Measurements from ENCODE around the gene HOXB3. TPM values are rescaled to one million over a fixed set of nuclear protein-coding genes. Genes with fewer than 3 reads are reported as not detected.
A peak's percentile ranks its signal among the peaks of the same experiment; 100 is the strongest.

HOXB3 gene
- total RNA-seq, 4 donors from 2014 or later: 10.8 to 34.9 (median 28.7) TPM

DNA sequence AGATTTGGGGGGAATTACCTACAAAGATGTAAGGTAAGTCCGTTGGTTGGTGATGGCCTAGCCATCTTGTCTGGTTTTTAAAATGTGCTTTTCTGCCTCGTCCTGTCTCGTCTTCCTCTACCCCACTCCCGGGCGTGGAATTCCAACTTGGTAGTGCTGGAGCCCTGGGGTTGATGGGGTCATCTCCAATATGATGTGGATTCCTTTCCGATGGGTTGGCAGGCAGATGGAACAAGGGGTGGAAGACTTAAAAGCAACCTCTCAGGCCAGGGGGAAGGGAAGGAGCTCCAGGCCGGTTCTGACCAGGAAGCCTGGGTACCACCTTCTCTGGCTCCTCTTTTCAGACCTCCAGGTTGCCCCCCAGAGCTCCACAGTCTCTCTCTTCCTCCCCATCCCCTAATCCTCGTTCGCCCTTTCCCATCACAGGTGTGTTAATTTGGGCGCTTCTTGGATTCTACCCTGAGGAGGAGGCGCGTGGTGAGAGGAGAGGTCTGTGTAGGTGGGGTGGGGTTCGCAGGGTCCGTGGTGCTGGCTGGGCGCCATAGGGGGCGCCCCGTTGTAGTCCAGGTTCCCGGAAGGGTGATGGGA lies 40.0 kb downstream of the HOXB3 start:
- no peaks in the 10 kb centered on the region for H3K27me3 ChIP-seq
- H3K27ac ChIP-seq (replicated peaks in 1 of 4): peak overlapping the region; percentile 91 to 97 (median 96)

DNA sequence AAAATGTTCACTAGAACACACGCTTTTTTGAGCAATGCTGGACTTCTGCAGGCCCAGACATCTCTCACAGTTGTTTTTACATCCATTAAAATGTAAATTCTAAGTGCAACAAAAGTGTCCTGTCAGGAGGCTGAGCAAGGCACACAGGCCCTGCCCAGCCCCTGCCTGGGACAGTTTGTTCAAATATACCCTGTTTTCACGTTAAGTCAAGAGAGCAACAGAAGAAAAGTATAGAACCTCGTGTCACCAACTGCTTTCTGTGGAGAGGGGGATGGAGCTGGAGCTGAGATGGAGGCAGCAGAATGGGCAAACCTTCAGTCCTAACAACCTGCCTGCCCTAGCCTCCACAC lies 40.8 kb downstream of the HOXB3 start:
- no peaks in the 10 kb centered on the region for H3K9me3 ChIP-seq
- no peak overlapping the region for H3K4me3 ChIP-seq
- H3K36me3 ChIP-seq: peaks cover 4 to 26% (median 23%) of the 10 kb centered on the region in 4 donors
- 39% methylated on average over 3 of the region's 3 CpGs for WGBS
- H3K27me3 ChIP-seq: no peaks in the 10 kb centered on the region
- TF ChIP-seq POLR2AphosphoS5 (IDR thresholded peaks at IDR 0.05) (peak in 1 of 2 donors; percentile 30), POLR2A (IDR thresholded peaks at IDR 0.05; ENCODE audit: low read depth) (no peak)
- TF ChIP-seq, protein P1, sequence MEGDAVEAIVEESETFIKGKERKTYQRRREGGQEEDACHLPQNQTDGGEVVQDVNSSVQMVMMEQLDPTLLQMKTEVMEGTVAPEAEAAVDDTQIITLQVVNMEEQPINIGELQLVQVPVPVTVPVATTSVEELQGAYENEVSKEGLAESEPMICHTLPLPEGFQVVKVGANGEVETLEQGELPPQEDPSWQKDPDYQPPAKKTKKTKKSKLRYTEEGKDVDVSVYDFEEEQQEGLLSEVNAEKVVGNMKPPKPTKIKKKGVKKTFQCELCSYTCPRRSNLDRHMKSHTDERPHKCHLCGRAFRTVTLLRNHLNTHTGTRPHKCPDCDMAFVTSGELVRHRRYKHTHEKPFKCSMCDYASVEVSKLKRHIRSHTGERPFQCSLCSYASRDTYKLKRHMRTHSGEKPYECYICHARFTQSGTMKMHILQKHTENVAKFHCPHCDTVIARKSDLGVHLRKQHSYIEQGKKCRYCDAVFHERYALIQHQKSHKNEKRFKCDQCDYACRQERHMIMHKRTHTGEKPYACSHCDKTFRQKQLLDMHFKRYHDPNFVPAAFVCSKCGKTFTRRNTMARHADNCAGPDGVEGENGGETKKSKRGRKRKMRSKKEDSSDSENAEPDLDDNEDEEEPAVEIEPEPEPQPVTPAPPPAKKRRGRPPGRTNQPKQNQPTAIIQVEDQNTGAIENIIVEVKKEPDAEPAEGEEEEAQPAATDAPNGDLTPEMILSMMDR (IDR thresholded peaks at IDR 0.05): no peak
- no peak for DNase-seq (ENCODE audit: extremely low spot score)
- peaks cover 36 to 97% (median 96%) of the 10 kb centered on the region in 4 donors for H3K4me1 ChIP-seq
- intact Hi-C loops (cut with DNase I): no loop called here
- H3K27ac ChIP-seq (replicated peaks in 1 of 4): peak overlapping the region; percentile 91 to 97 (median 96)

More for the DNA sequence above, 40.0 kb downstream of the HOXB3 start:
- Histone ChIP-seq H3K36me3 (peaks cover 4 to 29% (median 23%) of the 10 kb centered on the region in 4 donors), H3K9me3 (no peaks in the 10 kb centered on the region), H3K4me3 (peak overlapping the region; percentile 36 to 57 (median 40)), H3K4me1 (peaks cover 38 to 100% (median 100%) of the 10 kb centered on the region in 4 donors)
- TF ChIP-seq, protein P1 (IDR thresholded peaks at IDR 0.05): no peak
- TF ChIP-seq POLR2AphosphoS5 (IDR thresholded peaks at IDR 0.05) (no peak), POLR2A (IDR thresholded peaks at IDR 0.05; ENCODE audit: low read depth) (no peak), EP300 (IDR thresholded peaks at IDR 0.05) (no peak)
- 67% methylated on average over 18 of the region's 18 CpGs for WGBS
- intact Hi-C loops (cut with DNase I): no loop called here
- no peak for DNase-seq (ENCODE audit: extremely low spot score)

DNA sequence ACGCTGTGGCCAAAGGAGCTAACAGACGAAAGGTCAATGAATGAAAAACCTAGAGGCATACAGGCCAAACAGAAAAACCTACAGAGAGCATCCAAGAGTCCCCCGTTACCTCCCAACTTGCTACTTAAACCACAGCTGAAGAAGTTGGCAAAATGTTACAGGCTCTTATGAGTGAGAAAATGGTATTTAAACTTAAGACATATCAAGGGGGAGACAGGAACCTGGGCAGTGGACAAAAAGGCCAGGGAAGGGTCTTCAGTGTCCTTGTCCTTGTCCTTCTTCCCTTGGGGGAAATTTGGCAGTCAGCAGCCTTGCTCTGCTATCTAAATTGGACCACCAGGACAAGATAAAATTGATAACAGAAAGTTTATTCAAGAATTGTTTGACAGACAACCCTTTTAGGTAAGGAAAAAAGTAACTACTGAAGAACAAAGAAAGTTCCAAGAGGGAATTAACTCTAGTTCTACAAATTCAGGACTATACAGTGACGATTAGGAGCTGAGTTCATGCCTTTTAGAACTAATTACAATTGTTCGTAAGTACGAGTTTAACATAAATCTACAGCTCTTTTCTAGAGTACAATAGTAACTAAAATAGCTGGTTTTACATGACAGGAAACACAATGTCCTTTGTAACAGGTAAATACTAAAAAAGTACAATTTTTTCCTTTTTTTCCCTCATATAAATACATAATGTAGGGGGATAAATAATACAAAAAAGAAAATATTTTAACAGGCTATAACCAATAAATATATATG lies 41.3 kb downstream of the HOXB3 start:
- Histone ChIP-seq H3K9me3 (no peaks in the 10 kb centered on the region), H3K27ac (replicated peaks in 1 of 4) (peak overlapping the region; percentile 91 to 97 (median 96)), H3K4me3 (peak overlapping the region; percentile 30 to 43 (median 40)), H3K4me1 (peaks cover 34 to 91% (median 91%) of the 10 kb centered on the region in 4 donors), H3K36me3 (peaks cover 4 to 26% (median 22%) of the 10 kb centered on the region in 4 donors), H3K27me3 (no peaks in the 10 kb centered on the region)
- no peak for TF ChIP-seq EP300 (IDR thresholded peaks at IDR 0.05)
- TF ChIP-seq POLR2A (IDR thresholded peaks at IDR 0.05; ENCODE audit: low read depth): no peak
- TF ChIP-seq, protein P1 (IDR thresholded peaks at IDR 0.05): no peak
- TF ChIP-seq POLR2AphosphoS5 (IDR thresholded peaks at IDR 0.05): no peak
- DNase-seq (ENCODE audit: extremely low spot score): no peak
- intact Hi-C loops (cut with DNase I): no loop called here
- 30% methylated on average over 6 of the region's 6 CpGs for WGBS

DNA sequence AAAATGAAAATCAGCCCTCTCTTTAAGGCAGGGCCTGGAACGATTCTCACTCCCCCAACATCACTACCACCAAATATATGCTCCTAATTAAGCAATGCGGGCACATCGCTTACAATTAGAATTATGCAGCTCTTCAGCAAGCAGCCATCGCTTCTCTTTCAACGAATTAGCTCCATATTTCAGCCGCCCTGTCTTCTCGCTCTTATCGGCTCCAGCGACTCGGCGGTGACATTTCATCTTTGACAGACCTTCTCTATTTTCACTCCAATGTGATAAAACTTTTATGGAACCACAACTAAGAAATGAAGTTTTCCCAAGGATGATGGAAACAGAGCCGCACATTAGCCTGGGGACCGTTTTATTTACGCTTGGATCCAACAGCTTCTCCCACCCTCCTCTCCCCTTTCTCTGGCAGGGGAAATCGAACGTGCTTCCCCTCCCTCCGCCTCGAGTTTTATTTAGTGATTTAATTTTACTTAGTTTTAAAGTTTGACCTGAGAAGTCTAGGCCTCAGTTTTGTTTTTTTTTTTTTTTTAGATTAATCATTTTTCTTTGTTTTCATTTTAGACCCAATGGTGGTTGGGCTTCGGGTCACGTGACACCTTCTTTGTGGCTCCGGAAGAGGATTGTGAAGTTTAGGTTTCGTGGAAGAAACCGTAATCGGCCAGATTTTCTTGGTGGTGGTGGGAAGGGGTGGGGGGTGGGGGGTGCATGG lies 42.1 kb downstream of the HOXB3 start:
- TF ChIP-seq EP300 (IDR thresholded peaks at IDR 0.05) (no peak), POLR2A (IDR thresholded peaks at IDR 0.05; ENCODE audit: low read depth) (no peak), POLR2AphosphoS5 (IDR thresholded peaks at IDR 0.05) (no peak)
- TF ChIP-seq, protein P1 (IDR thresholded peaks at IDR 0.05): no peak
- peaks cover 37 to 84% (median 84%) of the 10 kb centered on the region in 4 donors for H3K4me1 ChIP-seq

More for the DNA sequence above, 42.1 kb downstream of the HOXB3 start:
- DNase-seq (ENCODE audit: extremely low spot score): no peak
- Histone ChIP-seq H3K27ac (replicated peaks in 1 of 4) (peak overlapping the region; percentile 91 to 97 (median 96)), H3K9me3 (no peaks in the 10 kb centered on the region), H3K27me3 (no peaks in the 10 kb centered on the region), H3K4me3 (peak overlapping the region; percentile 39 to 49 (median 42)), H3K36me3 (peaks cover 4 to 26% (median 22%) of the 10 kb centered on the region in 4 donors)
- intact Hi-C loops (cut with DNase I): no loop called here
- 25% methylated on average over 24 of the region's 24 CpGs for WGBS
